ENCODE measurements around the gene KCNQ5. TPM values are rescaled to one million over a fixed set of nuclear protein-coding genes. Genes with fewer than 3 reads are reported as not detected.

The KCNQ5 gene
- total RNA-seq, 1 experiment from 2014 or later: 0.07 TPM

DNA sequence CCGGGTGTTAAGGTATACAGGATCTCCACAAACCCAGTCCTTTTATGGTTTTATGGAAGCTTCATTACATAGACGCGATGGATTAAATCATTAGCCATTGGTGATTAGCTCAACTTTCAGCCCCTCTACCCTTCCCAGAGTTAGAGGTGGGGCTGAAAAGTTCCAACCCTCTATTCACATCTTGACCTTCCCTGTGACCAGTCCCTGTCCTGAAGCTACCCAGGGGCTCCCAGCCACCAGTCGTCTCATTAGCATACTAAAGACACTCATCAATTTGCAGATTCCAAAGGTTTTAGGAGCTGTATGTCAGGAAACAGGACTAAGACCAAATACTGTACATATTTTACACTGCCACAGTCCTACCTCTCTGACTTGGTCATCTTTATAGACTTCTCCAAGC lies 582.4 kb downstream of the KCNQ5 start:
- H4K91ac ChIP-seq (ENCODE audit: insufficient read length, low read depth, low read length): no peak overlapping the region
- no peak overlapping the region for H3T11ph ChIP-seq (ENCODE audit: low read length)
- H3K56ac ChIP-seq (ENCODE audit: insufficient read length, low read depth, low read length): no peak overlapping the region
- H2AK5ac ChIP-seq (ENCODE audit: insufficient read length, low read length): no peak overlapping the region
- peaks cover 2% of the 10 kb centered on the region; the same call in 1 of the 2 replicates for H3K27me3 Mint-ChIP-seq (ENCODE audit: low read depth)
- no peak overlapping the region for H3K4ac ChIP-seq (ENCODE audit: low read depth, low read length)
- no peak overlapping the region for H3K27ac Mint-ChIP-seq
- no peaks in the 10 kb centered on the region for H3K27me3 ChIP-seq (ENCODE audit: insufficient read depth, low read length)
- H3K23me2 ChIP-seq (ENCODE audit: insufficient read length, low read depth, low read length, poor library complexity, severe bottlenecking): no peaks in the 10 kb centered on the region
- no CpG with 5 or more reads among the region's 4 CpGs for whole genome bisulfite sequencing (ENCODE audit: extremely low coverage, insufficient read length, low lambda C conversion rate)
- H3K36me3 Mint-ChIP-seq (ENCODE audit: insufficient read depth in 1 of 3, low read depth in 3 of 3): peaks cover 8 to 20% (median 12%) of the 10 kb centered on the region in 3 experiments; a peak in 6 of 7 replicates
- no peak overlapping the region for H3K18ac ChIP-seq (ENCODE audit: insufficient read length, low read depth, low read length)
- H4K8ac ChIP-seq (replicated peaks; ENCODE audit: insufficient read length, low read depth, low read length): no peak overlapping the region
- no peak for TF ChIP-seq CTCF (conservative IDR thresholded peaks at IDR 0.05)
- H3K14ac ChIP-seq (ENCODE audit: insufficient read depth, low read length): no peak overlapping the region
- H3K79me1 ChIP-seq (ENCODE audit: insufficient read depth, low read depth, low read length, poor library complexity, severe bottlenecking): no peaks in the 10 kb centered on the region
- no peak overlapping the region for H2BK15ac ChIP-seq (ENCODE audit: low read depth, low read length)
- H3K4me2 ChIP-seq (ENCODE audit: insufficient read depth, insufficient read length, low read length): no peak overlapping the region
- H3K23ac ChIP-seq (ENCODE audit: insufficient read length, low read depth, low read length): no peak overlapping the region
- no peaks in the 10 kb centered on the region for H4K20me1 ChIP-seq (ENCODE audit: control insufficient read depth, insufficient read depth, insufficient read length)
- no peak overlapping the region for H3K9ac ChIP-seq (ENCODE audit: extremely low read depth, insufficient read length, low read length)
- H3K4me1 ChIP-seq (ENCODE audit: insufficient read depth, low read length): peaks cover 6% of the 10 kb centered on the region
- H3K4me1 Mint-ChIP-seq: peaks cover 9 to 11% of the 10 kb centered on the region in 2 experiments
- H2BK20ac ChIP-seq (ENCODE audit: low read depth, low read length, poor library complexity, severe bottlenecking): no peak overlapping the region
- H3K79me2 ChIP-seq (ENCODE audit: insufficient read depth, low read length): no peaks in the 10 kb centered on the region
- no peak overlapping the region for H2BK5ac ChIP-seq (ENCODE audit: insufficient read length, low read length)
- no peak overlapping the region for H2BK12ac ChIP-seq (ENCODE audit: insufficient read length, low read depth, low read length)
- H2AFZ ChIP-seq (ENCODE audit: low read length): no peak overlapping the region
- DNase-seq: no peak
- no peak overlapping the region for H3K27ac ChIP-seq (ENCODE audit: insufficient read length, low read depth, low read length)
- H3K4me3 Mint-ChIP-seq: no peak overlapping the region; a peak in 1 of 5 replicates
- H3K9me3 ChIP-seq (ENCODE audit: control insufficient read depth, low read depth, low read length): no peaks in the 10 kb centered on the region
- peaks cover 17% of the 10 kb centered on the region in 2 experiments for H3K9me3 Mint-ChIP-seq
- no peak overlapping the region for H4K5ac ChIP-seq (ENCODE audit: insufficient read length, low read depth, low read length)
- H2BK120ac ChIP-seq (ENCODE audit: low read depth, low read length, poor library complexity, severe bottlenecking): no peak overlapping the region

Measured in H9 (cell line).